SU-DHL-6 (cell line): ENCODE results near the gene KAZN.

Source experiments
- EZH2phosphoT487 ChIP-seq: fragments of 200-600 bp; sonication (generic), shearing (Covaris generic); conservative IDR thresholded peaks from 2 replicates; pipeline ENCODE4 v1.6.1; 2018; ENCODE audit warnings: mild to moderate bottlenecking, antibody characterized with exemption, low read length, moderate library complexity, mixed read lengths
- TF ChIP-seq, protein P1 (sequence below): fragments of 200-600 bp; sonication (generic); IDR thresholded peaks from one replicate; pipeline ENCODE4 v1.5.1; 2017; ENCODE audit warnings: antibody characterized with exemption, mild to moderate bottlenecking, low read length, moderate library complexity; ENCODE audit not compliant: insufficient read depth, poor library complexity, severe bottlenecking

DNA sequence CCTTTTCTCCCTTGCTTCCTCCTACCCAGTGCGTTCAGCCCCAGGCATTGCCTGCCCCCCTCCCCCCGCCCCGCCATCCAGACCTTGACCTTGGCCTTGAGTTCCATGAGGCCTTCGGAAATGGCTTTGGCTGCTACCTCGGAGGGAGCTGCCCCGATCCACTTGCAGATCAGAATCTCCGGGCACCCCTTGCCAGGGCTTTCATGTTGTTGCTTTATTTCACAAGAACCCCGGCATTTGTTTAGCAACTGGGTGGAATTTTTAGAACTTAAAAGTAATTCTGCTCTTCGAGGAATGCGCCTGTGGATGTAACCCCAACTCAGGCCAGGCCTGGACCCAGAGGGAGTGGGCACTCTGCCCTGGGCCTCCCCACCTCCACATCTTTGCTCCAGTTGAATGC lies 401.0 kb downstream of the KAZN start:
- TF ChIP-seq, protein P1, sequence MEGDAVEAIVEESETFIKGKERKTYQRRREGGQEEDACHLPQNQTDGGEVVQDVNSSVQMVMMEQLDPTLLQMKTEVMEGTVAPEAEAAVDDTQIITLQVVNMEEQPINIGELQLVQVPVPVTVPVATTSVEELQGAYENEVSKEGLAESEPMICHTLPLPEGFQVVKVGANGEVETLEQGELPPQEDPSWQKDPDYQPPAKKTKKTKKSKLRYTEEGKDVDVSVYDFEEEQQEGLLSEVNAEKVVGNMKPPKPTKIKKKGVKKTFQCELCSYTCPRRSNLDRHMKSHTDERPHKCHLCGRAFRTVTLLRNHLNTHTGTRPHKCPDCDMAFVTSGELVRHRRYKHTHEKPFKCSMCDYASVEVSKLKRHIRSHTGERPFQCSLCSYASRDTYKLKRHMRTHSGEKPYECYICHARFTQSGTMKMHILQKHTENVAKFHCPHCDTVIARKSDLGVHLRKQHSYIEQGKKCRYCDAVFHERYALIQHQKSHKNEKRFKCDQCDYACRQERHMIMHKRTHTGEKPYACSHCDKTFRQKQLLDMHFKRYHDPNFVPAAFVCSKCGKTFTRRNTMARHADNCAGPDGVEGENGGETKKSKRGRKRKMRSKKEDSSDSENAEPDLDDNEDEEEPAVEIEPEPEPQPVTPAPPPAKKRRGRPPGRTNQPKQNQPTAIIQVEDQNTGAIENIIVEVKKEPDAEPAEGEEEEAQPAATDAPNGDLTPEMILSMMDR: no peak
- no peak for TF ChIP-seq EZH2phosphoT487
